ENCODE data around the gene SPTBN2. TPM values are rescaled to one million over a fixed set of nuclear protein-coding genes. Genes with fewer than 3 reads are reported as not detected.

Gene SPTBN2
- total and polyA plus RNA-seq, 2 of the 4 experiments (the other 2 are of a cell fraction) = 0.18 to 0.41 TPM

GRCh38 chr11:66749091-66749490 lies 20.1 kb upstream of the SPTBN2 start:
- no peak overlapping the region for H3K4me3 ChIP-seq (ENCODE audit: insufficient read depth, low read depth, low read length)
- H4K20me1 ChIP-seq (ENCODE audit: insufficient read depth, low read length) = no peaks in the 10 kb centered on the region; the same call in 1 of the 2 replicates
- peaks cover 25 to 35% of the 10 kb centered on the region in 2 experiments for H3K79me1 ChIP-seq (ENCODE audit: low read depth in 1 of 2, low read length in 2 of 2)
- CTCF ChIA-PET = no interaction called here
- no peak overlapping the region for H2BK120ac ChIP-seq (ENCODE audit: low read depth, low read length)
- intact Hi-C loops (cut with micrococcal nuclease) (no loop called here), dilution Hi-C loops (cut with HindIII; ENCODE audit: low sequenced_read_pairs, unreplicated experiment) (no loop called here), in situ Hi-C loops (cut with MboI; ENCODE audit: low sequenced_read_pairs) (no loop called here)
- no peak overlapping the region for H3K18ac ChIP-seq (ENCODE audit: low read depth, low read length)
- H3K14ac ChIP-seq (replicated peaks; ENCODE audit: low read depth, low read length) = no peak overlapping the region
- no peaks in the 10 kb centered on the region for H3K4me1 ChIP-seq (ENCODE audit: control insufficient read depth, insufficient read depth, low read length)
- no peak overlapping the region for H4K5ac ChIP-seq (ENCODE audit: low read depth, low read length)
- H3K9me1 ChIP-seq (ENCODE audit: insufficient read depth, low read length) = peaks cover 3% of the 10 kb centered on the region
- no peak overlapping the region for H2AK9ac ChIP-seq (replicated peaks; ENCODE audit: low read depth, low read length, poor library complexity)
- no peak overlapping the region for H3K56ac ChIP-seq (ENCODE audit: extremely low read depth, insufficient read depth, low read length)
- no peak overlapping the region for H2BK5ac ChIP-seq (ENCODE audit: low read depth, low read length, poor library complexity, severe bottlenecking)
- DNase-seq = no peak
- POLR2A ChIA-PET (ENCODE audit: unreplicated experiment) = no interaction called here
- H2AK5ac ChIP-seq (ENCODE audit: low read depth, low read length) = no peak overlapping the region
- BruUV-seq (replicated peaks) = no TSS peak
- no peak overlapping the region for H4K8ac ChIP-seq (ENCODE audit: low read depth in 2 of 2, low read length in 2 of 2)
- ATAC-seq (ENCODE audit: low read depth) = no peak
- H3K4ac ChIP-seq (ENCODE audit: low read depth, low read length) = no peak overlapping the region
- no peak overlapping the region for H2BK15ac ChIP-seq (ENCODE audit: low read depth, low read length)
- no peaks in the 10 kb centered on the region for H3K36me3 ChIP-seq (ENCODE audit: control insufficient read depth, insufficient read depth, low read length)
- no peak overlapping the region for H2BK20ac ChIP-seq (ENCODE audit: low read depth, low read length)
- H3K23ac ChIP-seq (ENCODE audit: low read depth, low read length) = no peak overlapping the region
- H3K9ac ChIP-seq (ENCODE audit: low read depth, low read length) = no peak overlapping the region
- H3K9me3 ChIP-seq (ENCODE audit: control insufficient read depth, insufficient read depth, low read length) = no peaks in the 10 kb centered on the region
- H4K91ac ChIP-seq (ENCODE audit: insufficient read depth, low read depth, low read length) = no peak overlapping the region
- H3K27me3 ChIP-seq (ENCODE audit: control insufficient read depth, insufficient read depth, low read length) = no peaks in the 10 kb centered on the region
- no CpG with 5 or more reads among the region's 2 CpGs for whole genome bisulfite sequencing, 2 experiments (ENCODE audit: extremely low coverage in 2 of 2, insufficient read length in 1 of 2)
- TF ChIP-seq CHD1 (IDR thresholded peaks at IDR 0.05; ENCODE audit: low read depth, low read length) (no peak), MXI1 (IDR thresholded peaks at IDR 0.05; ENCODE audit: borderline replicate concordance, low read depth, low read length) (no peak), RAD21 (IDR thresholded peaks at IDR 0.05; ENCODE audit: low read length) (no peak), POLR2A (IDR thresholded peaks at IDR 0.05; ENCODE audit: low read depth, low read length) (no peak), FOS (IDR thresholded peaks at IDR 0.05; ENCODE audit: low read depth, low read length) (no peak), BHLHE40 (IDR thresholded peaks at IDR 0.05; ENCODE audit: low read depth, low read length) (no peak), NFE2L2 (IDR thresholded peaks at IDR 0.05; ENCODE audit: low read depth, low read length) (no peak), CEBPB (IDR thresholded peaks at IDR 0.05; ENCODE audit: low read depth, low read length) (no peak), RFX5 (IDR thresholded peaks at IDR 0.05; ENCODE audit: low read depth, low read length) (no peak), MAFK (IDR thresholded peaks at IDR 0.05; ENCODE audit: low read depth, low read length) (no peak)
- TF ChIP-seq, protein P1, sequence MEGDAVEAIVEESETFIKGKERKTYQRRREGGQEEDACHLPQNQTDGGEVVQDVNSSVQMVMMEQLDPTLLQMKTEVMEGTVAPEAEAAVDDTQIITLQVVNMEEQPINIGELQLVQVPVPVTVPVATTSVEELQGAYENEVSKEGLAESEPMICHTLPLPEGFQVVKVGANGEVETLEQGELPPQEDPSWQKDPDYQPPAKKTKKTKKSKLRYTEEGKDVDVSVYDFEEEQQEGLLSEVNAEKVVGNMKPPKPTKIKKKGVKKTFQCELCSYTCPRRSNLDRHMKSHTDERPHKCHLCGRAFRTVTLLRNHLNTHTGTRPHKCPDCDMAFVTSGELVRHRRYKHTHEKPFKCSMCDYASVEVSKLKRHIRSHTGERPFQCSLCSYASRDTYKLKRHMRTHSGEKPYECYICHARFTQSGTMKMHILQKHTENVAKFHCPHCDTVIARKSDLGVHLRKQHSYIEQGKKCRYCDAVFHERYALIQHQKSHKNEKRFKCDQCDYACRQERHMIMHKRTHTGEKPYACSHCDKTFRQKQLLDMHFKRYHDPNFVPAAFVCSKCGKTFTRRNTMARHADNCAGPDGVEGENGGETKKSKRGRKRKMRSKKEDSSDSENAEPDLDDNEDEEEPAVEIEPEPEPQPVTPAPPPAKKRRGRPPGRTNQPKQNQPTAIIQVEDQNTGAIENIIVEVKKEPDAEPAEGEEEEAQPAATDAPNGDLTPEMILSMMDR (conservative IDR thresholded peaks at IDR 0.05; ENCODE audit: low read depth, low read length) = no peak
- no peak overlapping the region for H3K4me2 ChIP-seq (ENCODE audit: low read depth, low read length)
- H2AFZ ChIP-seq (replicated peaks; ENCODE audit: low read length, poor library complexity) = no peak overlapping the region
- H3K27ac ChIP-seq (ENCODE audit: insufficient read depth, low read length) = no peak overlapping the region
